CD14-positive monocyte (primary cell): ENCODE results near the gene PHOSPHO1. TPM values are rescaled to one million over a fixed set of nuclear protein-coding genes. Genes with fewer than 3 reads are reported as not detected.

Experiments used
- DNase-seq, 3 donors: peaks; one replicate each; pipeline ENCODE4 v3.0.0-alpha.2; 2011 to 2022
- H2AFZ ChIP-seq: 2 replicates; pipeline ENCODE4 v1.6.0; 2012; ENCODE audit warnings: mild to moderate bottlenecking, low read depth, low read length, inconsistent platforms; ENCODE audit not compliant: insufficient read depth, poor library complexity, severe bottlenecking
- H3K27ac ChIP-seq, 2 donors: 1 replicate in 1 of 2; 2 replicates in 1 of 2; pipeline ENCODE4 v1.5.1; 2012 to 2013; ENCODE audit warnings: low read length in 2 of 2, control low read depth in 1 of 2, inconsistent platforms in 1 of 2, low read depth in 1 of 2, mild to moderate bottlenecking in 1 of 2
- H3K27me3 ChIP-seq, 2 donors: one replicate each; pipeline versions ENCODE4 v1.6.0 to v1.6.1; 2011 to 2013; ENCODE audit warnings: low read length in 2 of 2; ENCODE audit not compliant: control insufficient read depth in 2 of 2, insufficient read depth in 2 of 2
- H3K36me3 ChIP-seq, 2 donors: replicated peaks in 1 of 2; 1 replicate in 1 of 2; 2 replicates in 1 of 2; pipeline versions ENCODE4 v1.5.1 to v1.6.1; 2012 to 2013; ENCODE audit warnings: low read length in 2 of 2, control low read depth in 1 of 2, inconsistent platforms in 1 of 2, mild to moderate bottlenecking in 1 of 2; ENCODE audit not compliant: insufficient read depth in 2 of 2, control insufficient read depth in 1 of 2
- H3K4me1 ChIP-seq, 2 donors: 1 replicate in 1 of 2; 2 replicates in 1 of 2; pipeline versions ENCODE4 v1.5.1 to v1.6.1; 2012 to 2013; ENCODE audit warnings: low read length in 2 of 2, control low read depth in 1 of 2, inconsistent platforms in 1 of 2, mild to moderate bottlenecking in 1 of 2, moderate library complexity in 1 of 2; ENCODE audit not compliant: insufficient read depth in 2 of 2, control insufficient read depth in 1 of 2
- H3K4me2 ChIP-seq: replicated peaks from 2 replicates; pipeline ENCODE3; 2012; ENCODE audit warnings: low read length, moderate library complexity, mild to moderate bottlenecking; ENCODE audit not compliant: poor library complexity, severe bottlenecking; ENCODE audit errors: extremely low read depth
- H3K4me3 ChIP-seq, 3 experiments: fragments of 200-600 bp in 1 of 3; sonication (generic) in 1 of 3; replicated peaks in 1 of 3; 1 replicate in 2 of 3; 2 replicates in 1 of 3; pipeline ENCODE4 v1.5.1; 2011 to 2013; ENCODE audit warnings: low read length in 3 of 3, mild to moderate bottlenecking in 3 of 3, control low read depth in 2 of 3, low read depth in 2 of 3, inconsistent platforms in 1 of 3, moderate library complexity in 1 of 3
- H3K79me2 ChIP-seq: 2 replicates; pipeline ENCODE4 v1.6.0; 2012; ENCODE audit warnings: mild to moderate bottlenecking, control low read depth, inconsistent platforms, low read length, moderate library complexity; ENCODE audit not compliant: insufficient read depth
- H3K9ac ChIP-seq: 2 replicates; pipeline ENCODE4 v1.6.0; 2017; ENCODE audit warnings: low read length, mild to moderate bottlenecking; ENCODE audit not compliant: insufficient read depth, poor library complexity, severe bottlenecking
- H3K9me3 ChIP-seq, 2 donors: replicated peaks in 1 of 2; 1 replicate in 1 of 2; 2 replicates in 1 of 2; pipeline versions ENCODE4 v1.5.1 to v1.6.1; 2012 to 2013; ENCODE audit warnings: low read length in 2 of 2, control low read depth in 1 of 2; ENCODE audit not compliant: control insufficient read depth in 1 of 2, insufficient read depth in 1 of 2
- H4K20me1 ChIP-seq: 2 replicates; pipeline ENCODE4 v1.6.0; 2012; ENCODE audit warnings: mild to moderate bottlenecking, low read length, control low read depth, moderate library complexity; ENCODE audit not compliant: insufficient read depth
- H3K27ac Mint-ChIP-seq, 7 donors: one replicate each; pipeline ENCODE4 v1.8.0; 2020; ENCODE audit warnings: mild to moderate bottlenecking in 7 of 7, mixed read lengths in 7 of 7, moderate library complexity in 6 of 7, inconsistent platforms in 2 of 7
- H3K27me3 Mint-ChIP-seq, 3 donors: one replicate each; pipeline ENCODE4 v1.8.0; 2021 to 2022; ENCODE audit warnings: low read depth in 3 of 3, mild to moderate bottlenecking in 3 of 3, mixed read lengths in 3 of 3, moderate library complexity in 3 of 3, inconsistent platforms in 1 of 3
- H3K36me3 Mint-ChIP-seq, 2 donors: one replicate each; pipeline ENCODE4 v1.8.0; 2020; ENCODE audit warnings: mixed read lengths in 2 of 2, inconsistent platforms in 1 of 2, mild to moderate bottlenecking in 1 of 2
- H3K4me1 Mint-ChIP-seq: one replicate; pipeline ENCODE4 v1.8.0; 2020; ENCODE audit warnings: mild to moderate bottlenecking, mixed read lengths
- H3K4me3 Mint-ChIP-seq, 2 donors: one replicate each; pipeline ENCODE4 v1.8.0; 2020; ENCODE audit warnings: mild to moderate bottlenecking in 2 of 2, mixed read lengths in 2 of 2, moderate library complexity in 1 of 2
- H3K9me3 Mint-ChIP-seq, 7 donors: one replicate each; pipeline ENCODE4 v1.8.0; 2020 to 2022; ENCODE audit warnings: mixed read lengths in 7 of 7, mild to moderate bottlenecking in 6 of 7, moderate library complexity in 6 of 7, inconsistent platforms in 2 of 7
- WGBS: methylation state at CpG from one replicate; pipeline ENCODE4 v1.1.5; 2013; ENCODE audit warnings: missing lambda C conversion rate; ENCODE audit not compliant: insufficient coverage; 5-methylcytosine and 5-hydroxymethylcytosine counted together
- intact Hi-C, 2 donors: fragments of 100-400 bp; cut with micrococcal nuclease; formaldehyde crosslinking; loops; one replicate each; pipeline versions ENCODE4 v1.15.0 to v1.15.1; 2023
- polyA plus RNA-seq, 3 donors: library from polyadenylated mRNA; depleted of rRNA in 1 of 3; unstranded in 2 of 3; stranded (reverse) in 1 of 3; fragments of 300-500 nt in 2 of 3; fragments of >200 nt in 1 of 3; fragmentation: Illumina TruSeq in 2 of 3; gene quantifications; 1 replicate in 2 of 3; 2 replicates in 1 of 3; pipeline ENCODE4 v1.2.3, GENCODE V29; 2012 to 2021
- TF ChIP-seq, protein P1 (sequence below): fragments of 200-600 bp; IDR thresholded peaks from one replicate; pipeline ENCODE4 v1.8.0; 2022; ENCODE audit warnings: antibody characterized with exemption, mild to moderate bottlenecking

PHOSPHO1 gene
- polyA plus RNA-seq, 3 donors: 0.51 to 1.4 (median 0.61) TPM

DNA sequence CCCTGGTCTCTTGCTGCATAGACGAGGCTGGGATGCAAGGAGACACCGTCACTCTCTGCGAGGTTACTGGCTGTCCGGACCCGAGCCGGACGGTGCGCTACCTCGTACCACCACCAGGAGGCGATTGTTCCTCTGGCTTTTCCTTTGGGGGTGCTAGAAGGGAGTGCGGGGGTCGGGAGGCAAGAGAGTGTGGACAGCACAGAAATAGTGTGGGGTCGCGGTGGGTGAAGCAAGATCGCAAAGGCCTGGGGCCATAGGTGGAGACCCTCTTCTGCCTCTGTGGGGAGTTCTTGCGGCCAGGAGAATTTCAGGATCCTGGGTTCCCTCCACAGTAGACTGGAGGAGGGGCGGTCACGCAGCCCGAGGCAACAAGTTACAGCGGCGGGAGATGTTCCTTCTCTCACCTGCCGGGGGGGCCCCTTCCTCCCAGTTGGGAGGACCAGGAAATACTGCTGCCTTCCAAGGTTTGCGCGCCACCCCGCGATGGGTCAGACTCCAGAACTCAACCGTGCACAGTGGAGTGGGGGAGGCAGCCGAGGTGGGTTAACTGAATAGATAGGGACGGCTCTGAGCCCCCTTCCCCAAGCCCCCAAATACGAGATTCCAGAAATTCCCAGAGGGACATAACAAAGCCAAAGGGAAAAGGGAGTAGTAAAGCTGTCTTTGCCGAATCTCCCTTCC is 6.9 kb downstream of the PHOSPHO1 start:
- H3K9ac ChIP-seq: peak overlapping the region; percentile 38
- H3K9me3 ChIP-seq: peaks cover 0 to 5% of the 10 kb centered on the region in 2 donors
- intact Hi-C loops: no loop called here
- H3K27me3 ChIP-seq: peaks cover 10 to 35% of the 10 kb centered on the region in 2 donors
- 4% methylated on average over 5 of the region's 31 CpGs for WGBS
- Mint-ChIP-seq H3K36me3 (peaks cover 33 to 40% of the 10 kb centered on the region in 2 donors), H3K27me3 (peaks cover 38 to 60% (median 42%) of the 10 kb centered on the region in 3 donors), H3K4me1 (peaks cover 64% of the 10 kb centered on the region), H3K9me3 (peaks cover 0 to 11% (median 5%) of the 10 kb centered on the region in 7 donors), H3K4me3 (peak overlapping the region; percentile 75 to 92), H3K27ac (peak overlapping the region in 2 of 7 donors; percentile 54 to 74)
- no peaks in the 10 kb centered on the region for H3K79me2 ChIP-seq
- TF ChIP-seq, protein P1, sequence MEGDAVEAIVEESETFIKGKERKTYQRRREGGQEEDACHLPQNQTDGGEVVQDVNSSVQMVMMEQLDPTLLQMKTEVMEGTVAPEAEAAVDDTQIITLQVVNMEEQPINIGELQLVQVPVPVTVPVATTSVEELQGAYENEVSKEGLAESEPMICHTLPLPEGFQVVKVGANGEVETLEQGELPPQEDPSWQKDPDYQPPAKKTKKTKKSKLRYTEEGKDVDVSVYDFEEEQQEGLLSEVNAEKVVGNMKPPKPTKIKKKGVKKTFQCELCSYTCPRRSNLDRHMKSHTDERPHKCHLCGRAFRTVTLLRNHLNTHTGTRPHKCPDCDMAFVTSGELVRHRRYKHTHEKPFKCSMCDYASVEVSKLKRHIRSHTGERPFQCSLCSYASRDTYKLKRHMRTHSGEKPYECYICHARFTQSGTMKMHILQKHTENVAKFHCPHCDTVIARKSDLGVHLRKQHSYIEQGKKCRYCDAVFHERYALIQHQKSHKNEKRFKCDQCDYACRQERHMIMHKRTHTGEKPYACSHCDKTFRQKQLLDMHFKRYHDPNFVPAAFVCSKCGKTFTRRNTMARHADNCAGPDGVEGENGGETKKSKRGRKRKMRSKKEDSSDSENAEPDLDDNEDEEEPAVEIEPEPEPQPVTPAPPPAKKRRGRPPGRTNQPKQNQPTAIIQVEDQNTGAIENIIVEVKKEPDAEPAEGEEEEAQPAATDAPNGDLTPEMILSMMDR: peak; percentile 97
- H3K4me3 ChIP-seq: peak overlapping the region; percentile 2 to 69 (median 26)
- no peak overlapping the region for H3K27ac ChIP-seq
- peak; percentile 50 to 70 (median 59) for DNase-seq
- H3K36me3 ChIP-seq: peaks cover 16 to 23% of the 10 kb centered on the region in 2 donors
- peaks cover 18% of the 10 kb centered on the region for H4K20me1 ChIP-seq
- peaks cover 47 to 66% of the 10 kb centered on the region in 2 donors for H3K4me1 ChIP-seq
- peak overlapping the region; percentile 76 for H3K4me2 ChIP-seq
- peak overlapping the region; percentile 32 for H2AFZ ChIP-seq

DNA sequence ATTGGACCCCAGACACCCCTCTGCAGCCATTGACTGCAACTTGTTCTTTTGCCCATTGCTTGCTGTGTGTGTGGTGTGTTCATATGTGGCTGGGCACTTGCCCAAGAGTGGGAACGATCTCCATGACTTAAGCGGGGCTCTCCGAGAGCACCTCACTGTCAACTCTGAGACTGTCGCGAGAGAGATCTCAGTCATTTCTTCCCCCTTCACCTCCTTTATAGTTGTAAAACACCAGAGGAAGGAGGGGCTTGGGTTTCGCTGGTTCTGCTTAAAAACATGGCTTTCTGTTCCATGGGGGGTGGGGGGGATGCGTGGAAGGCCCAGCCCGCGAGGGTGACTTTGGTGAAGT is 7.4 kb downstream of the PHOSPHO1 start:
- Histone ChIP-seq H3K9me3 (peaks cover 0 to 5% of the 10 kb centered on the region in 2 donors), H3K79me2 (no peaks in the 10 kb centered on the region), H3K36me3 (peaks cover 16 to 23% of the 10 kb centered on the region in 2 donors), H3K4me1 (peaks cover 52 to 71% of the 10 kb centered on the region in 2 donors), H3K4me3 (peak overlapping the region in 1 of 3 experiments; percentile 69), H3K27me3 (peaks cover 10 to 32% of the 10 kb centered on the region in 2 donors), H4K20me1 (peaks cover 18% of the 10 kb centered on the region), H2AFZ (peak overlapping the region; percentile 32), H3K27ac (no peak overlapping the region), H3K4me2 (peak overlapping the region; percentile 76), H3K9ac (no peak overlapping the region)
- peak overlapping the region; percentile 75 to 92 for H3K4me3 Mint-ChIP-seq
- H3K4me1 Mint-ChIP-seq: peaks cover 67% of the 10 kb centered on the region
- no peak for DNase-seq
- intact Hi-C loops: no loop called here
- peaks cover 35 to 57% (median 42%) of the 10 kb centered on the region in 3 donors for H3K27me3 Mint-ChIP-seq
- H3K9me3 Mint-ChIP-seq: peaks cover 0 to 11% (median 5%) of the 10 kb centered on the region in 7 donors
- peak overlapping the region in 3 of 7 donors; percentile 57 to 74 (median 68) for H3K27ac Mint-ChIP-seq
- peaks cover 35 to 43% of the 10 kb centered on the region in 2 donors for H3K36me3 Mint-ChIP-seq
- TF ChIP-seq, protein P1: no peak
- WGBS: 0% methylated on average over 3 of the region's 9 CpGs
